NCI-H2171 (cell line): ENCODE results near the gene KL.

Experiments used
- DNase-seq: peaks from one replicate; lab custom pipeline; 2025; lab: John Stamatoyannopoulos, UW

The KL gene

GRCh38 chr13:33004511-33004910, 11.7 kb upstream of the KL start:
- DNase-seq = no peak

DNA sequence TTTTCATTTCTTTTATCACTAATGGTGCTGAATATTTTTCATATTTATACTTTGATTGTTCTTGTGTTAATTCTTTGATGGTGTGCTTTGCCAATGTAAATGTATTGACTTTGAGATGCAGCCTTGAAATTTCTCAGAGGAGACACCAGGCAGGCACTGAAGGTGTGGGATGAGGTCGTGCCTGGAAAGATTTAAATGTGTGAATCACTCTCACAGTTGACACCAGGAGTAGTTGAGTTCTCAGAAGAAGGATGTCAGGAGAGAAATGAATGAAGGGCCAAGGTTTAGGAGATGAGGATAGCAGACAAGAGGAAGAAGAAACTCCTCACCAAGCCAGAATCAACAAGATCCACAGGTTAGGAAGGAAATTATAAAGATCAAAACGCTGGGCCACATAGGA, 10.1 kb upstream of the KL start:
- no peak for DNase-seq

DNA sequence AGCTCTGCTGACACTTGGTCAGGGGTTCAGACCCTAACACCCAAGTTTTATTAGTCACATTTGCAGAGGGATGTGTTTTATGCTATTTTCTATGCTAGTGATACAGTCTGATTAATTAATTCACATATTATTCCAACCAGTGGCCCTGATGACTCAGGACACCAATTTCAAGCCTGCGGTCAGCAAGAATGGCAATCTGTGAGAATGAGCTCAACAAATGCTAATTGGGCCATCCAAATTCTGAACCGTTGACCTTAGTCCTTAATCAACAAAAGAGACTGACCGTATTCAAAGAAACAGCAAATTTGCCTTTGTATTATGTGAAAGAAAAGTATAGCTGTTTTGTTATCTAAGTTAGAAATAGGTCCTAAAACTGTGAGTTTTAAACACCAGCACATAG, 9.6 kb upstream of the KL start:
- no peak for DNase-seq

DNA sequence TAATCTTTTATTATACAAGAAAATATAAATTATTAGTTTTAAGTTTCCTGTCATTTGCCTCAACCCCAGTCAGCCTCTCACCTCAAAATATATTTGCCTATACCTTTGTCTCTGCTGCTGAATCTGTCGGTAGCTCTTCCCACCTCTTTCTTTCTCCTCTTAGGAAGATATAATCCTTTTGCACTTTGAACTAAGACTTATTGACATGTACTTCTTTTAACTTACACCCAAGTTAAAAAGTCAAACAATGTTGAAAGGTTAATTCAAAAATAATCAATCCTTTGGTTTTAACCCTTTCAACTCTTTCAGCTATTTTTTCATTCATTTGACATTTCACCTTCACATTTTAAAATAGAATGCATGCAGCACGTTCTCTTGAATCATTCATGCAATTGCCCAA, 9.0 kb upstream of the KL start:
- no peak for DNase-seq

DNA sequence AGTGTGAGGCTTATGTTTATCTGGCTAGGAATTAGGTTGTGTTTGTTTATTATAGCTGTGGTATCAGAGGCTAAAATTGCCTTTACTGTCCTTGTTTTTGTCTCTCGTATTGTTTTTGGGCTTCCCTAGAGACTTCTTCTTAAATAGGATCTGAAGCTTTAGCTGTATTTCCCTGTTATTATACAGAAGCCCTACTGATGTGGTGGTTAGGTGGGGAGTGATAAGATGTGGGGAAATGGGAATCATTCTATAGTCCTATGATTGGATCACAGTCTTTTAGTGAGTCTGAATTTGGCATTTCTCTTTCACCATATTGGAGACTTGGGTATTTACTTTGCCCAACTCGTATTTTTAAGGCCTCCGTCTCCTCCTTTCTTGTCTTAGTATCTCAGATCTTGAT, 8.3 kb upstream of the KL start:
- no peak for DNase-seq

DNA sequence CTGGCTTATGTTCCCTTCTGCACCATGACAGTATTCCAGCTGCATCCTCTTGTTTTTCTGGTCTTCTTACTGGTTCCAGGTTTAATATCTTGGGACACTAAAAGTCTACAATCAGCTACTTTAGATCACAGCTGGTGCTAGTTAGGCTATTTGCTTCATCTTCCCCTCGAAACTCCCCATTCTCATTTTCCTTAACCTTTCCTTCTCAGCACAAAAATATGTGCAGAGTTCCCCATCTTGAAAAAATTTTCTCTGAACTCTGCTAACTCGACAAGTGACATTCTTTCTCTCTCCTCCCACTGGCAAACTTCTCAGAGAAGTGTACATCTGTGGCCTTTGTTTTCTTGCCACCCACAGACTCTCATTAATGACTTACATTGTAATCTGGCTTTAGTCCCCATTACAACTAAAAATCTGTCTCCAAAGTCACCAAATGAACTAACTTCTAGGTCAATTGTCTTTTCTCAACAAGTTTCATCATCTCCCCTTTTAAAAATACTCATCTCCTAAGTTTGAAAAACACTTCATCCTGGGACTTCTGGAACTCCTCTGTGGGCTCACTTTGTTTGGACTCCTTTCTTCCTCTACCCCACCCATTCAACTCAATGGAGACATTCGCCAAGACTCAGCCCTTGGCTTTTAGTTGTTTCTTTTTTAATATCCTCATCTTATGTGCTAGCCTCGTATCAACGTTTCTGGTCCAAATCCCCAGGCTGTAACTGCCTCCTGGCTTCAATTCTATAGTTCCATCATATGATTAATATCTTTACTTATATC, 7.1 kb upstream of the KL start:
- DNase-seq = no peak

DNA sequence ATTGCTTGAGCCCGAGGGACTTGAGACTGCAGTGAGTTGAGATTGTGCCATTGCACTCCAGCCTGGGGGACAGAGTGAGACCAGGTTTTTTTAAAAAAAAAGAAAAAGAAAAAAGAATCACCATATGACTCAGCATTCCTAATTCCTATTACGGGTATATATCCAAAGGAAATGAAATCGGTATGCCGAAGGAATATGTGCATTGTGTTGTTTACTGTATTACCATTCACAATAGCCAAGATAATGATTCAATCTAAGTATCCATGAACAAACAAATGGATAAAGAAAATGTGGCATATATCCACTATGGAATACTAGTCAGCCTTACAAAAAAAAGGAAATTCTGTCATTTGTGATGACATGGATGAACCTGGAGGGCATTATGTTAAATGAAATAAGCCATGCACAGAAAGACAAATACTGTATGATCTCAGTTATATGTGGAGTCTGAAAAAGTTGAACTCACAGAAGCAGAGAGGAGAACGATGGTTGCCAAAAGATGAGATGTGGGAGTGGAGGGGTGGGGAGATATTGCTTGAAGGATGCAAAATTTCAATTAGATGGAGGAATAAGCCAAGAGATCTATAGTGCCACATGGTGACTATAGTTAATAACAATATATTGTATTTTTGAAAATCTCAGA, 4.3 kb upstream of the KL start:
- no peak for DNase-seq

DNA sequence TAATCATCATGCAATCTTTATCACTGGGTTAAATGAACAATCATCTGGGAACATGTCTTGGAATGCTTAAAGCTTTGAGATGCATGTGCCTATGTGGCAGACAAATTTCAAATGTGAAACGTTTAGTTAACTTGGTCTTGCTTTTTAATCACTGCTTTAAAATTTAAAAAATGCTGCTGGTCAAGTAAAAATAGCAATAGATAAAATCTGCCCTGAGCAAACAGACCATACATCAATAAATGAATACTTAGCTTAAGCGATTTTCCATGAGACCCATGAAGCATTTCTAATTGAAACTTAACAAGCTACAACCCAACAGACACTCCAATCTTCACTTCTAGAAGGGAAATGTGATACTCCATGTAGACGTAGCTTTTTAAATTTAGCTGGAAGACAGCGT, 1.9 kb upstream of the KL start:
- DNase-seq = no peak

GRCh38 chr13:33015241-33015668, 968 bp upstream of the KL start:
- DNase-seq = no peak

DNA sequence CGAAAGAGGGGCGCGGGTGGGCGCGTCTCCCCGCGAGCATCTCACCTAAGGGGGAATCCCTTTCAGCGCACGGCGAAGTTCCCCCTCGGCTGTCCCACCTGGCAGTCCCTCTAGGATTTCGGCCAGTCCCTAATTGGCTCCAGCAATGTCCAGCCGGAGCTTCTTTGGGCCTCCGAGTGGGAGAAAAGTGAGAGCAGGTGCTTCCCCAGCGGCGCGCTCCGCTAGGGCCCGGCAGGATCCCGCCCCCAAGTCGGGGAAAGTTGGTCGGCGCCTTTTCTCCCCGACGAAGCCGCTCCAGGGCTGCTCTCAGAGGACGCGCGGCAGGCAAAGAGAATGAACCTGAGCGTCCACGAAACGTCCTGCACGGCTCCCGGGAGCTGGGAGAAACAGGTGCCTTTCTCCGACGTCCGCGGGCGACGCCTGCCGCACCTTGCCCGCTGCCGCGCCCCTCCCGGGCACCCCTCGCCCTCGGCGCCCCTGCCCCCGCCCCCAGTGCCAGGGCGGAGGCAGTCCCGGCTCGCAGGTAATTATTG, 366 bp upstream of the KL start:
- DNase-seq = no peak

GRCh38 chr13:33017323-33017929, 1.2 kb downstream of the KL start:
- DNase-seq = no peak

GRCh38 chr13:33018886-33019285, 2.7 kb downstream of the KL start:
- no peak for DNase-seq

DNA sequence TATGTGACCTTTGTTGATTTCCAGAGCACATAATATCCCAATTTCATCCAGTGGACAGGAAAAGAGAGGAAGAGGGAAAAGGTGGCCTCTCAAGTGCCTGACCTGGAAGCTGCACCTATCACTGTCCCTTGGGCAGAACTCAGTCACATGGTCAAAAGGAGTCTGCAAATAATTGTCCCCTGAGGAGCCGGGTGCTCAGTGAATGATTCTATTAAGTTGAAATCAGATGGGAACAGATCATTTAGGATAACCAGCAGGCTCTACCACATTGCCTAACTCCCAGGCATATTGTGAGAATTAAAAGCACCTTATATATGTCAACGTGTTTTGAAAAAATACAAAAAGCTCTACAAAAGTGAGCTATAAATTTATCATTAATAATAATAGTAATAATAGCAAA, 6.8 kb downstream of the KL start:
- no peak for DNase-seq

GRCh38 chr13:33025220-33025744, 9.1 kb downstream of the KL start:
- no peak for DNase-seq

DNA sequence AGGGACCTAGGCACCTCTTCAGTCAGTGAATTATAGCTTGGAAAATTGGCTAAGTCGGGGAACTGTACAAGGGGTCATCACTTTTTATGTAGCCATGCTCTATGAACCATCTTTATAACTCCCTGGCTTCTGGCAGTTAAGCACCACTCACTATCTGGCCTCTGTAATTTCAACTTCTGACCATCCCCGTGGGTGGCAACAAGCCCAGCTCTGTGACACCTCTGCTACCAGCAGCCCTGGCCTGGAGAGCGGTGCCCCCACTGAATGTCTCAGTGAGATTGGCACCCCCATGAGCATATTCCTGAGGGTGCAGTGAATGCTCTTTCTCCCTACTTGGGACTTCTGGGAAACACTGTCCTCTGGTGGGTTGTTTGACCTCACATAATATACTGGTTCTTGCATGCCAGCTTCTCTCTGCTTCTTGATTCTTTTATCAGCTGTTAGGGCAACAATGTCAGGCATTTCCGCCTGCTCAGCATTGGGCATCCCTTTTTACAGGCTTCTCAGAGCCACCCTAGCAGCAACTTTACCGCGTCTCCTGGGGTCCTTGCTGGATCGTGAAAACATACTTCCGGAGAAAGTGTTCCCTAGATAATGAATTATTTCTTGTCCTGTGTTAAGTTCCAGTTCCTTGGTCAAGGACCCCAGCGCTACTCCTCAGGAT, 10.4 kb downstream of the KL start:
- DNase-seq = no peak

DNA sequence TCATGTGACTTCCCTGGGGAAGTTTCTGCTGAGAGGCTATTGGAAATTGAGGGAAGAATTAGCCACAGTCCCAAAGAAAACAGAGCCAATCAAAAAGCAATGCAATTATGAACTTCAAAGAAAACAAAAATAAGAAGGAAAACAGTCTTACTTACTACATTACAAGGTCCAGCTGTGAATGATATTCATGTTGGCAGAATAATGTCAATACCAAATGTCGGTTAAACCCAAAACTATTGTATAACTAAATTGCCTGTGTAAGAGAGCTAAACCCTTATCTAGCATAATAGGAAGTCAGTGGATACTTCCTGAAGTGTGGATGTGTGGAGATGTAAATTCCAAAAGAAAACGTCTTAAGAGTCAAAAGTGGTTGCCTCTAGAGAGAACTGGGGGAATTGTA, 12.4 kb downstream of the KL start:
- DNase-seq = no peak

- DNase-seq = no peak
Measured at GRCh38 chr13:33031277-33031676, 15.1 kb downstream of the KL start.

- no peak for DNase-seq
Measured at GRCh38 chr13:33032037-33032625, 15.9 kb downstream of the KL start.

DNA sequence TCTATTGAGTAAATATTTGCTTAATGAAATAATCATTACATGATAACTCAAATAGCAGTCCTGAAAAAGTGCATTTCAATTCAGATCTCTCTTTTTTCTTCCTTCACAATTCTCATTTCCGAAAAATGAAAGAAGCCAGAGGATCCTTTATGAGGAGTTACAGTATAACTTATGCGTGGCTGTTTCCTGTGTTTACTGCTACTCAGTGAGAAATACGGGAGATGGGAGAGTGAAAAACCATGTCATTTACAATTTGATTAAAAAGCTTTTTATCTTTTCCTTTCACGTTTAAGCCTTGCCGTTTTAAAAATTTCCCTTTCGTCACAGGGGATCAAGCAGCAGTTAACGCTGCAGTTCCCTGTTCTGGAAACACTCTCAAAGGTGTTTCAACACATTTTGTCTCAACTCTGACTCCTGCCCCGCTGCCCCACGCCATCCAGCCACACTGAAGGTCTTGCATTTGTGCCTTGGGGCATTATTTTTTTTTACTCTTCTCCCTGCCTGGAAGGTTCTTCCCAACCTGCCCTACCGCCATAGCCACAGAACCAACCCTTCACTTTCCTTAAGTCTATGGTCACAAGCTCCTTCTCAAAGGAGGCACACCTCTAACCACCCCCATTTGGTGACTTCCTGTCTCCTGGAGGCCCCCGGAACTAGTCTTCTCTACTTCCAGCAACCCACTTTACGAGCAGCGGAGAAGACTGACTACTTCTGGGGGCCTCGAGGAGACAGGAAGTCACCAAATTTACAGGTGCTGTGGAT, 17.0 kb downstream of the KL start:
- DNase-seq = no peak

DNA sequence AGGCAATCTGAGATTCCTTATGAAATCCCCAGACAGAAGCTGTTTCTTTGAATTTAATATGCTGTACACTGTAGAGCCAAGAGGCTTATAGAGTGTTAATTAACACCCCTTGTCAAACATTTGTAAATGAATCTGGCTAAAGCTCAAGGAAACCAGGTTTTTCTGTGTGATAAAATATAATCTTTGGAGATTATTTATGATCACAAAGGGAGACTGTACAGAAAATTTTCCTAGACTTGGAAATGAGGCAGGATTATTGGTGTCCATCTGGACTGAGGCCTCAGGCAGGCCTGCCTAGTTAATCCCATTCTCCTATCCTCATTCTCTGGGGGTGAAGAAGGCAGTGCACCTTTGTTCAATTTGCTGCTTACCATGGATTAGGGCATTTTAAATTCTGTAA, 17.8 kb downstream of the KL start:
- DNase-seq = no peak

GRCh38 chr13:33034882-33035520, 18.8 kb downstream of the KL start:
- DNase-seq = no peak
